LNCAP (cell line): ENCODE results near the gene PPIL6.

ENCODE experiments used
- TF ChIP-seq, protein P1 (sequence below): fragments of 450-650 bp; IDR thresholded peaks from 2 replicates; pipeline ENCODE4 v1.5.1; 2017; ENCODE audit warnings: mild to moderate bottlenecking

PPIL6 gene

GRCh38 chr6:109480993-109481480 lies 40.6 kb upstream of the PPIL6 start:
- TF ChIP-seq, protein P1, sequence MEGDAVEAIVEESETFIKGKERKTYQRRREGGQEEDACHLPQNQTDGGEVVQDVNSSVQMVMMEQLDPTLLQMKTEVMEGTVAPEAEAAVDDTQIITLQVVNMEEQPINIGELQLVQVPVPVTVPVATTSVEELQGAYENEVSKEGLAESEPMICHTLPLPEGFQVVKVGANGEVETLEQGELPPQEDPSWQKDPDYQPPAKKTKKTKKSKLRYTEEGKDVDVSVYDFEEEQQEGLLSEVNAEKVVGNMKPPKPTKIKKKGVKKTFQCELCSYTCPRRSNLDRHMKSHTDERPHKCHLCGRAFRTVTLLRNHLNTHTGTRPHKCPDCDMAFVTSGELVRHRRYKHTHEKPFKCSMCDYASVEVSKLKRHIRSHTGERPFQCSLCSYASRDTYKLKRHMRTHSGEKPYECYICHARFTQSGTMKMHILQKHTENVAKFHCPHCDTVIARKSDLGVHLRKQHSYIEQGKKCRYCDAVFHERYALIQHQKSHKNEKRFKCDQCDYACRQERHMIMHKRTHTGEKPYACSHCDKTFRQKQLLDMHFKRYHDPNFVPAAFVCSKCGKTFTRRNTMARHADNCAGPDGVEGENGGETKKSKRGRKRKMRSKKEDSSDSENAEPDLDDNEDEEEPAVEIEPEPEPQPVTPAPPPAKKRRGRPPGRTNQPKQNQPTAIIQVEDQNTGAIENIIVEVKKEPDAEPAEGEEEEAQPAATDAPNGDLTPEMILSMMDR = no peak

- TF ChIP-seq, protein P1 = no peak
Observed at GRCh38 chr6:109478841-109479624, 38.6 kb upstream of the PPIL6 start.

DNA sequence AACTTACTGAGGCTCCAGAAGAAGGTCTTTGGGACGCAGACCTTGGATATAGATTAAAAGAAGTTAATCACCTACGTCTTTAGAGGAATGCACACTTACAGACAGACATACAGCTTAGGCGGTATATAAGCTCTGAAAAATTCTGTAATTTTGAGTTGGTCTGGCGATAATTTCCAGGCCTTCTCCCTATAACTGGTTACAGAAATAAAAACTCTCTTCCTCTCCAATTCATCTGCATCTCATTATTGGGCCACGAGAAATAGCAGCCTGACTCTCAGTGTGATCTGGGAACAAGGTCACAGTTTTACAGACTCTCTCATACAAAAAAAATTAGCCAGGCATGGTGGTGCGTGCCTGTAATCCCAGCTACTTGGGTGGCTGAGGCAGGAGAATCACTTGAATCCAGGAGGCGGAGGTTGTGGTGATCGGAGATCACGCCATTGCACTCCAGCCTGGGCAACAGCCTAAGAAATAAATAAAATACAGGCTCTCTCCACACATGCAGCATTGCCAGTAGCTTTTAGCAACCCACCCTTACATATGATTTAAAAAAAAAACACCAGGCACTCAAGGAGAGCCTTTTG lies 37.9 kb upstream of the PPIL6 start:
- TF ChIP-seq, protein P1 = no peak

GRCh38 chr6:109477725-109478124 lies 37.3 kb upstream of the PPIL6 start:
- TF ChIP-seq, protein P1 = no peak

- TF ChIP-seq, protein P1 = no peak
Observed at GRCh38 chr6:109477184-109477583, 36.8 kb upstream of the PPIL6 start.

- TF ChIP-seq, protein P1 = no peak
Observed at GRCh38 chr6:109475625-109476024, 35.2 kb upstream of the PPIL6 start.

- TF ChIP-seq, protein P1 = no peak
Observed at GRCh38 chr6:109474995-109475394, 34.6 kb upstream of the PPIL6 start.
